Stimulated activated CD4-positive, alpha-beta T cell treated with anti-CD3 and anti-CD28 coated beads, Interleukin-15, amount 100 ng/mL, for 1 hour (primary cell): ENCODE data around the gene BCAR1.
"Not testable (repeated sequence)": the region's sequence is repeated elsewhere in the genome, so short reads cannot be mapped to it uniquely, and the experiment has no call there.

Experiments
- DNase-seq, 2 donors: peaks; one replicate each; pipeline ENCODE4 v3.0.0-alpha.2; 2020; ENCODE audit warnings: low read depth in 1 of 2, low spot score in 1 of 2

BCAR1 gene

GRCh38 chr16:75225678-75226515 lies 25.5 kb downstream of the BCAR1 start:
- no peak for DNase-seq

DNA sequence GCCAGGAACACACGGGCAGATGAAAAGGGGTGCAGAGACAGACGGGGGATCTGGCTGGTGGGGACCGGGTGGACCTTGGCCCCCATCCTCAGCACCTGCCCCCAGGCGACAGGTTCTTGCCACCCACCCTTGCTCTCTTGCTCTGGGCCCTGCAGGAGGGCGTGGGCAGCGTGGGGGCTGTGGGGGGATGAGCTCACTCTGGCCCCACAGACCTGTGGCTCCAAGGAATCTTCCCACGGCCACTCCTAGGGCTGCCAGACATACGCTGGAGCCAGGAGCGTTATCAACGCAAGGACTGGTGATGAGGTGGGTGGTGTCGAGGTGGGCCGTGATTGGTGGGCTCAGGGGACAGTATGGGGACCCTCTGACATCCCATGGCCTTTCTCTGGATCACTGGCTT lies 26.3 kb downstream of the BCAR1 start:
- no peak for DNase-seq

DNA sequence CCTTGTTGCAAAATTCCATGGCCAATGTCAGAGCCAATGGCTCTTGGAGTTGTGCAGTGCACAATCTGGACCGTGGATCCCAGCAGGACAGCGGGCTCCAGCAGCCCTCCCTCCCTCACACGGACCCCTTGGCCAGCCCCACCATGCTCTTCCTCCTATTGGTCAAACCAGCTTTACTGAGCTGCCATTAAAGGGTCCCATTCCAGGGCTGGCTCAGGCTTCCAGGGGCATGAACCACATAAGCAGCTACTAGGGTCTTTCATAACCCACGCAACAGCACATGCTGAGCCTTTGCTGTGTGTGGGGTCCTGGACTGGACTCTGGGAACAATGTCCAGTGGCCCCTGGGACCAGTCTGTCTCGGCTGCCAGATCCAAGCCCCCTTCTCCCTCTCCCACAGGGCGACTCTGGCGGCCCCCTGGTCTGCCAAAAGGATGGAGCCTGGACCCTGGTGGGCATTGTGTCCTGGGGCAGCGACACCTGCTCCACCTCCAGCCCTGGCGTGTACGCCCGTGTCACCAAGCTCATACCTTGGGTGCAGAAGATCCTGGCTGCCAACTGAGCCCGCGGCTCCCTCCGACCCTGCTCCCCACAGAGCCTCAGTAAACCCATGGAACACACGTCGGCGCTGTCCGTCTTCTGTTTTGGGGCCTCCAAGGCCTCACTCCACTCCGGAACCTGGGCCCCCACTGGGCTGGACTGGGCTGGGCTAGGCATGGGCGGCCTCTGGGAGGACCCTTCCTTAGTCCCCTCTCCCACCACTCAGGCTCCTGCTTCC lies 26.9 kb downstream of the BCAR1 start:
- no peak for DNase-seq

DNA sequence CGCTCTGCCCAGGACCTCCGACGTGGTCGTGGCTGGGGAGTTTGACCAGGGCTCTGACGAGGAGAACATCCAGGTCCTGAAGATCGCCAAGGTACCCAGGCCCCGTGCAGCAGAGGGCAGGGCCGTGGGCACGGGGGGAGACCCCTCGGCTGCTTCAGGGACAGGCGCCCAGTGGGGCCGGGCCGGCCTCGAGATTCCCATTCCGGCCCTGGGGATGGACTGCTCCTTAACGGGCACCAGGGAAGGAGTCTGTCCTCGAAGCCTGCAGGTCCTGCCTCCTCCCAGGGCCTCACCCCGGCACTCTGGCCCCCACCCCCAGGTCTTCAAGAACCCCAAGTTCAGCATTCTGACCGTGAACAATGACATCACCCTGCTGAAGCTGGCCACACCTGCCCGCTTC lies 28.3 kb downstream of the BCAR1 start:
- DNase-seq = not testable (repeated sequence)

GRCh38 chr16:75222271-75222783 lies 29.1 kb downstream of the BCAR1 start:
- no peak for DNase-seq

DNA sequence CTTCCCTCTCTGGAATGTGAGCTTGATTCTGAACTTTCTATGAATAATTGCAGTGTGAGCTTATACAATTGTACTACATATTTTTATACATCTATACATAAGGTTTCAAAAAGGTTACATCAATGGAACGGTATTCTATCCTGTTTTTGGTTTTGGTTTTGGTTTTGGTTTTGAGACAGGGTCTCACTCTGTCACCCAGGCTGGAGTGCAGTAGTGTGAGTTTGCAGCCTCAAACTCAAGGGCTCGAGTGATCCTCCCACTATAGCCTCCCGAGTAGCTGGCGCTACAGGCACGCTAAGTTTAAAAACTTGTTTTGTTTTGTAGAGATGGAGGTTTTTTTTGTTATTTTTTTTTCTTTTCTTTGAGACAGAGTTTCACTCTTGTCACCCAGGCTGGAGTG lies 31.6 kb downstream of the BCAR1 start:
- DNase-seq = no peak

DNA sequence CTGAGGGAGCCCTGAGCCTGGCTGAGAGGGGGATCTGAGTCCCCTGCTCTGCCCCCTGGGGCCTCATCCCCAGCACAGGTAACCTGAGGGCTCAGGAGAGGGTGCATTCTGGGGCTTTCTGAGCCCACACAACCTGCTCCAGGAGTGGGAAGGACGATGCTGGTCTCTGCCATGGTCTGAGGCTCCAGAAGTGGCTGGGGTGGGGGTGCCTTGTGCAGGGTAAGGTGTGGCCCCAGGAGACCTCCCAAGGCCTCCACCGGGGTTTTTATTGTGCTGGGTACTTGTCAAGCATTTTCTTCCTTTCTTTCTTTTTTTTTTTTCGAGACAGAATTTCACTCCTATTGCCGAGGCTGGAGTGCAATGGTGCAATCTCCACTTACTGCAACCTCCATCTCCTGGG lies 32.3 kb downstream of the BCAR1 start:
- no peak for DNase-seq

DNA sequence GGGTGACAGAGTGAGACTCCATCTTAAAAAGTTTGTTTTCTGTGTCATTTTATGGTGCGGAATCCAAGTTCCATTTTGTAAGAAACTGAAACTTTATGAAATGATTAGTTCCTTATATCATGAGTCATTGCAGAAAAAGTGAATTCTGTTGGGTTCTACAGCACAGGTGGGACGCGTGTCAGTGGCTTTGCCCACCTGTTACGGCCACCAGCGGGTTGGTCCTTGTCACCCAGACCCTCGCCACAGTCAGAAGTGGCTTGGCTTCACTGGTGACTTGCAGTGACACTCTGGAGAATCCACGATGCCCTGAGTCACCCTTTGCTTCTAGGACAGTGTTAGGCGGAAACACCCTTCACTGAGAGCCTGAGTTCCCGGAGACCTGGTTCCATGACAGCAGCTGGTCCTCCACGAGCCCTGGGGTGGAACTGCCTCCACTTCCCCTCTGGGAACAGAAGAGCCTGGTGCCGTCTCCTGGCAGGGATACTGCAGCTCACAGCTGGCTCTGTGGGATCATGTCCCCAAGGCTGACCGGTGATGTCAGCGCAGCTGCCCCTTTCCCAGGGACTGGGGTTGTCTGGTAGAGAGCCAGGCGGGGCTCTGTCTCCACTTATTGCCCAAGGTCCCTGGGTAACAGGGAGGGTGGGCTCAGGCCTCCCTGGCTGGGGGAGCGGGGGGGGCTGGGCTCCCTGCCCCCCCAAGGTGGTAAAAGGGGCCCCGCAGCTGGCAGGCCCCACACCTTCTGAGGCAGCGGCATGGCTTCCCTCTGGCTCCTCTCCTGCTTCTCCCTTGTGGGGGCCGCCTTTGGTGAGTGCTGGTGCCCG lies 33.0 kb downstream of the BCAR1 start, which contains the start of gene CTRB1:
CTRB1 (plus strand) TSS at position 733 of the 821 bp plus-strand sequence; CDS start at position 753, 20 bp downstream.
- no peak for DNase-seq

GRCh38 chr16:75217389-75217851 lies 34.0 kb downstream of the BCAR1 start:
- DNase-seq = no peak

GRCh38 chr16:75216576-75216975 lies 34.8 kb downstream of the BCAR1 start:
- DNase-seq = no peak

- DNase-seq = no peak
These were observed 35.3 kb downstream of the BCAR1 start for GRCh38 chr16:75216127-75216526.

- not testable (repeated sequence) for DNase-seq
These were observed 40.1 kb downstream of the BCAR1 start for GRCh38 chr16:75211286-75211685.

- no peak for DNase-seq
These were observed 41.5 kb downstream of the BCAR1 start for GRCh38 chr16:75209944-75210343.

GRCh38 chr16:75209514-75209913 lies 41.9 kb downstream of the BCAR1 start:
- DNase-seq = not testable (repeated sequence)

- DNase-seq = no peak
These were observed 42.4 kb downstream of the BCAR1 start for GRCh38 chr16:75208861-75209505.

GRCh38 chr16:75208242-75208825 lies 43.1 kb downstream of the BCAR1 start:
- no peak for DNase-seq

DNA sequence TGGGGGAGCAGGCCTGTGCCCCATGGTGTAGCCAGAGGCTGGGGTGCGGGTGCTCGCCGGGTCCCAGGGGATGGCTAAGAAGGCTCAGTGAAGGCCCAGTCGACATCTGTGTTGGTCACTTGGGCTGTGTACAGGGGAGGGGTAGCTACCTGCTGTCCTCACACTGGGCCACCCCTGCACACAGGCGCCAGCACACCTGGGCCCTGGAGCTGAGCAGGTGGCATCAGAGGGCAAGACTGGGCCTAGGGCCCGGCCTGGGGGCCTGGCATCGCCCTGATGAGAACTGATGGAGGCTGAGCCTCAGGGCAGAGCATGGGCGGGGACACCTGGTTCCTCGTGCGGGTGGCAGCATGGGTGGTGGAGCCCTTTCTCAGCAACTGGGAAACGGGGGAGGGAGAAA lies 43.6 kb downstream of the BCAR1 start:
- DNase-seq = no peak

DNA sequence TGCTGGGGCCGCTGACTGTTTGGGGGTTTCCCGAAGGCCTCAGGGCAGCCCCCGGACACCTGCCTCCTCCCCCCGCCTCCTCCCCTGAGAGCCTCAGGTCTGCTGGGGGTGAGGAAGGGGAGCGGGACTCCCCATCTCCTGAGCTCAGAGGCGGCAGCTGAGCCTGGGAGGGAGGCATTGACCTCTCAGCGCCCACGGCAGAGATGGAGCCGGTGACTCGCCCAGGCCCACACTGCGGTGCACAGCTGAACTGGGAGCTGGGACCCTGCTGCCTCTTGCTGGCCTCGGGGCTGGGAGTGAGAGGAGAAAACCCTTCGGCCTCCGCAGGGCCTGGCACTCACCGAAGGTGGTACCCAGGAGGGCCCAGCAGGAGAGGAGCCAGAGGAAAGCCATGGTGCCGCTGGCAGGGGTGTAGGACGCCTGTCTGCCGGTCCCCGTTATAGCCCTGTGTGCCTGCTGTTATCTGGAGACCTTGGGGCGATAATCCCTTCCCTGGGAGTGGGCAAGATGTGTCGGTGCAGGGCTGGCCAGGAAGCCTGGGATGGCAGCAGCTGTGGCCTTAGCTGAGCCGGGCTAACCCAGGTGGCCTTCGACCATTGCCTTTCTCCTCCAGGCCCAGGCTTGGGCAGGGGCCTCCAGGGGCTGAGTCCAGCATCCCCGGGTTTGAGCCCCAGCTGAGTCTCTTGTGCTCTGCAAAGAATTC lies 44.5 kb downstream of the BCAR1 start, which contains the start of gene CTRB2:
CTRB2 (minus strand) TSS at position 413 of the 703 bp plus-strand sequence; CDS start at position 393, 20 bp downstream.
- DNase-seq = no peak
